OCI-LY1 (cell line): ENCODE results near the gene RASSF5.

Experiments
- EZH2 ChIP-seq: fragments of 200-600 bp; sonication (generic), shearing (Covaris generic); IDR thresholded peaks from 2 replicates; pipeline ENCODE4 v1.8.0; 2017; ENCODE audit warnings: borderline replicate concordance, mixed run types, mild to moderate bottlenecking, antibody characterized with exemption, low read length, moderate library complexity, mixed read lengths
- TF ChIP-seq, protein P1 (sequence below): fragments of 200-600 bp; sonication (generic), shearing (Covaris generic); IDR thresholded peaks from 2 replicates; pipeline ENCODE4 v1.5.1; 2017; ENCODE audit warnings: mild to moderate bottlenecking, antibody characterized with exemption, low read length, moderate library complexity, mixed read lengths

DNA sequence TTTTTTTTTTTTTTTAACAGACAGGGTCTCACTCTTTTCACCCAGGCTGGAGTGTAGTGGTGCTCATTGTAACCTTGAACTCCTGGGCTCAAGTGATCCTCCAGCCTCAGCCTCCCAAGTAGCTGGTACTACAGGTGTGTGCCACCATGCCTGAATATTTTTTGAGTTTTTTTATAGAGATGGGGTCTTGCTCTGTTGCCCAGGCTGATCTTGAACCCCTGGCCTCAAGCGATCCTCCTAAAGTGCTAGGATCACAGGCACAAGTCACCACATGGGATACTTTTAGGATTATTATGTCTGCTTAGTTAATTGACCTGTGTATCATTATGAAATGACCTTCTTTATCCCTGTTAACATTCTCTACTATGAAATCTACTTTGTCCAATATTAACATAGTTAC, 38.0 kb downstream of the RASSF5 start:
- TF ChIP-seq, protein P1, sequence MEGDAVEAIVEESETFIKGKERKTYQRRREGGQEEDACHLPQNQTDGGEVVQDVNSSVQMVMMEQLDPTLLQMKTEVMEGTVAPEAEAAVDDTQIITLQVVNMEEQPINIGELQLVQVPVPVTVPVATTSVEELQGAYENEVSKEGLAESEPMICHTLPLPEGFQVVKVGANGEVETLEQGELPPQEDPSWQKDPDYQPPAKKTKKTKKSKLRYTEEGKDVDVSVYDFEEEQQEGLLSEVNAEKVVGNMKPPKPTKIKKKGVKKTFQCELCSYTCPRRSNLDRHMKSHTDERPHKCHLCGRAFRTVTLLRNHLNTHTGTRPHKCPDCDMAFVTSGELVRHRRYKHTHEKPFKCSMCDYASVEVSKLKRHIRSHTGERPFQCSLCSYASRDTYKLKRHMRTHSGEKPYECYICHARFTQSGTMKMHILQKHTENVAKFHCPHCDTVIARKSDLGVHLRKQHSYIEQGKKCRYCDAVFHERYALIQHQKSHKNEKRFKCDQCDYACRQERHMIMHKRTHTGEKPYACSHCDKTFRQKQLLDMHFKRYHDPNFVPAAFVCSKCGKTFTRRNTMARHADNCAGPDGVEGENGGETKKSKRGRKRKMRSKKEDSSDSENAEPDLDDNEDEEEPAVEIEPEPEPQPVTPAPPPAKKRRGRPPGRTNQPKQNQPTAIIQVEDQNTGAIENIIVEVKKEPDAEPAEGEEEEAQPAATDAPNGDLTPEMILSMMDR: no peak
- TF ChIP-seq EZH2: no peak
